GM23338 (cell line): ENCODE measurements around the gene RFK. TPM values are rescaled to one million over a fixed set of nuclear protein-coding genes. Genes with fewer than 3 reads are reported as not detected.

Source experiments
- ATAC-seq: fragments of 200-7000 bp; cut with Tn5 transposase; 3 replicates; pipeline ENCODE4 v1.9.1; 2020
- DNase-seq: peaks from one replicate; pipeline ENCODE4 v3.0.0-alpha.2; 2015; ENCODE audit warnings: low spot score
- H2AFZ ChIP-seq: fragments of 200-600 bp; sonication (generic); 2 replicates; pipeline ENCODE4 v1.8.0; 2016; ENCODE audit warnings: antibody characterized with exemption, mild to moderate bottlenecking, moderate library complexity
- H3F3A ChIP-seq: fragments of 200-600 bp; sonication (generic); replicated peaks from 2 replicates; pipeline ENCODE4 v1.8.0; 2017; ENCODE audit warnings: antibody characterized with exemption, mixed run types, low read depth
- H3K27ac ChIP-seq: fragments of 200-600 bp; sonication (generic); 2 replicates; pipeline ENCODE4 v1.6.1; 2016; ENCODE audit warnings: low read depth
- H3K27me3 ChIP-seq: fragments of 200-600 bp; sonication (generic); 2 replicates; pipeline ENCODE4 v1.8.0; 2016; ENCODE audit warnings: mild to moderate bottlenecking, mixed run types, moderate library complexity; ENCODE audit not compliant: insufficient read depth
- H3K36me3 ChIP-seq: fragments of 200-600 bp; sonication (generic); 2 replicates; pipeline ENCODE4 v1.8.0; 2016; ENCODE audit warnings: mild to moderate bottlenecking; ENCODE audit not compliant: insufficient read depth
- H3K4me1 ChIP-seq: fragments of 200-600 bp; sonication (generic); 2 replicates; pipeline ENCODE4 v1.8.0; 2016; ENCODE audit warnings: mild to moderate bottlenecking, moderate library complexity; ENCODE audit not compliant: insufficient read depth
- H3K4me2 ChIP-seq: fragments of 200-600 bp; sonication (generic); 2 replicates; pipeline ENCODE4 v1.7.1; 2017; ENCODE audit warnings: mixed run types
- H3K4me3 ChIP-seq: fragments of 200-600 bp; sonication (generic); 2 replicates; pipeline ENCODE4 v1.6.1; 2016; ENCODE audit warnings: mixed run types
- H3K79me2 ChIP-seq: fragments of 200-600 bp; sonication (generic); replicated peaks from 2 replicates; pipeline ENCODE4 v1.8.0; 2017; ENCODE audit warnings: mild to moderate bottlenecking; ENCODE audit not compliant: insufficient read depth
- H3K9me2 ChIP-seq: fragments of 200-600 bp; sonication (generic); 2 replicates; pipeline ENCODE4 v1.8.0; 2017; ENCODE audit not compliant: insufficient read depth
- H4K20me1 ChIP-seq: fragments of 200-600 bp; sonication (generic); replicated peaks from 2 replicates; pipeline ENCODE4 v1.8.0; 2017; ENCODE audit warnings: mild to moderate bottlenecking; ENCODE audit not compliant: insufficient read depth
- H3K27ac Mint-ChIP-seq: 2 replicates; pipeline ENCODE4 v1.8.0; 2020; ENCODE audit warnings: inconsistent platforms, mild to moderate bottlenecking, moderate library complexity, mixed read lengths
- H3K27me3 Mint-ChIP-seq: 3 replicates; pipeline ENCODE4 v1.8.0; 2022; ENCODE audit warnings: low read depth, mild to moderate bottlenecking, moderate library complexity, mixed read lengths, inconsistent platforms; ENCODE audit not compliant: insufficient read depth, poor library complexity
- H3K36me3 Mint-ChIP-seq: 3 replicates; pipeline ENCODE4 v1.8.0; 2021; ENCODE audit warnings: low read depth, mild to moderate bottlenecking, inconsistent platforms, moderate library complexity, mixed read lengths
- H3K4me1 Mint-ChIP-seq: 3 replicates; pipeline ENCODE4 v1.8.0; 2020; ENCODE audit warnings: mild to moderate bottlenecking, inconsistent platforms, mixed read lengths
- H3K4me3 Mint-ChIP-seq: 3 replicates; pipeline ENCODE4 v1.8.0; 2021; ENCODE audit warnings: moderate library complexity, mild to moderate bottlenecking, inconsistent platforms, mixed read lengths
- H3K9me3 Mint-ChIP-seq: 3 replicates; pipeline ENCODE4 v1.8.0; 2020; ENCODE audit warnings: moderate library complexity, mild to moderate bottlenecking, inconsistent platforms, mixed read lengths
- CREB1 ChIP-seq: fragments of 250-450 bp; sonication (Bioruptor Pico); IDR thresholded peaks from 2 replicates; pipeline ENCODE4 v1.5.0; 2020; ENCODE audit warnings: low read depth, mild to moderate bottlenecking, moderate library complexity
- EZH2 ChIP-seq: fragments of 200-600 bp; sonication (generic); IDR thresholded peaks from one replicate; pipeline ENCODE4 v1.8.0; 2017; ENCODE audit warnings: antibody characterized with exemption, mild to moderate bottlenecking, low read depth; ENCODE audit not compliant: unreplicated experiment
- JUNB ChIP-seq: IDR thresholded peaks from one replicate; pipeline ENCODE4 v1.6.1; 2016; ENCODE audit warnings: antibody characterized with exemption; ENCODE audit not compliant: unreplicated experiment
- POLR2AphosphoS5 ChIP-seq: IDR thresholded peaks from 2 replicates; pipeline ENCODE4 v1.6.1; 2016; ENCODE audit warnings: antibody characterized with exemption, low read depth
- REST ChIP-seq: IDR thresholded peaks from one replicate; pipeline ENCODE4 v1.6.1; 2018; ENCODE audit warnings: antibody characterized with exemption; ENCODE audit not compliant: unreplicated experiment
- STAT1 ChIP-seq: IDR thresholded peaks from one replicate; pipeline ENCODE4 v1.6.1; 2016; ENCODE audit warnings: antibody characterized with exemption; ENCODE audit not compliant: unreplicated experiment
- ZNF114 ChIP-seq: fragments of 250-450 bp; sonication (Bioruptor Pico); IDR thresholded peaks from 2 replicates; pipeline ENCODE4 v1.5.0; 2020; ENCODE audit warnings: mild to moderate bottlenecking, moderate library complexity
- ZNF462 ChIP-seq: fragments of 250-450 bp; sonication (Bioruptor Pico); IDR thresholded peaks from 2 replicates; pipeline ENCODE4 v1.5.0; 2020; ENCODE audit warnings: mild to moderate bottlenecking, moderate library complexity
- polyA plus RNA-seq: library from polyadenylated mRNA; unstranded; fragments of >200 nt; fragmentation: Nextera tagmentation; extraction: Ambion mirVana; gene quantifications from 2 replicates; pipeline ENCODE4 v1.2.1, GENCODE V29; 2016
- total RNA-seq: library from RNA; depleted of rRNA; stranded (reverse); fragments of >200 nt; shearing (Covaris generic); gene quantifications from 2 replicates; pipeline ENCODE4 v1.2.3, GENCODE V29; 2014
- TF ChIP-seq, protein P1 (sequence below): IDR thresholded peaks from 2 replicates; pipeline ENCODE4 v1.6.1; 2016; ENCODE audit warnings: antibody characterized with exemption

Gene RFK
- total and polyA plus RNA-seq, 2 experiments from 2014 or later, result 15.2 to 15.4 TPM

DNA sequence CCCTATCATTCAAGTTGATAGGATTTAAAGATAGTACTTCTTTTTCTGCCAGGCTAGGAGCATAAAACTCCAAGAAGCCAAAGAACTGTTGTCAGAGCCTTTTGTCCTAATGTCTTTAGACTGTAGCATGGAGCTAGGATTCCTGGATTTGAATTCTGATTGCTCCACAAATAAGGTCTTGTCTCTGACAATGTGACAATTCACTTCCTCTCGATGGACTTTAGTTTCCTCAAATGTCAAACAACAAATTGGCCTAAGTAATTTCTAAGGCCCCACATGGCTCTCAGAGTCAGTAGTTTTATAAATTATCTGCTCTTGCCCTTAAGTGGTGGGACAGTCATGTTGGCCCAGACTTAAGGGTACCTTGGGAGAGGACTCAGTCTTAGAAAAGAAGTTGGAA, 36.7 kb downstream of the RFK start:
- Histone ChIP-seq H3K9me2 (no peaks in the 10 kb centered on the region), H3K4me3 (no peak overlapping the region), H3K27ac (no peak overlapping the region), H2AFZ (no peak overlapping the region), H3K4me2 (no peak overlapping the region), H3K36me3 (no peaks in the 10 kb centered on the region), H3K27me3 (no peaks in the 10 kb centered on the region), H3F3A (no peaks in the 10 kb centered on the region), H3K79me2 (no peaks in the 10 kb centered on the region), H4K20me1 (no peaks in the 10 kb centered on the region), H3K4me1 (no peaks in the 10 kb centered on the region)
- H3K36me3 Mint-ChIP-seq, result no peaks in the 10 kb centered on the region
- DNase-seq (no peak), ATAC-seq (no peak)
- H3K9me3 Mint-ChIP-seq, result 0 out of 3 replicates have a peak, but pooled peaks cover 2% of the 10 kb centered on the region
- H3K27ac Mint-ChIP-seq, result no peak overlapping the region
- TF ChIP-seq POLR2AphosphoS5 (no peak), STAT1 (no peak), ZNF114 (CRISPR knock-in tag) (no peak), CREB1 (no peak), REST (no peak), ZNF462 (CRISPR knock-in tag) (no peak), EZH2 (no peak), JUNB (no peak)
- TF ChIP-seq, protein P1, sequence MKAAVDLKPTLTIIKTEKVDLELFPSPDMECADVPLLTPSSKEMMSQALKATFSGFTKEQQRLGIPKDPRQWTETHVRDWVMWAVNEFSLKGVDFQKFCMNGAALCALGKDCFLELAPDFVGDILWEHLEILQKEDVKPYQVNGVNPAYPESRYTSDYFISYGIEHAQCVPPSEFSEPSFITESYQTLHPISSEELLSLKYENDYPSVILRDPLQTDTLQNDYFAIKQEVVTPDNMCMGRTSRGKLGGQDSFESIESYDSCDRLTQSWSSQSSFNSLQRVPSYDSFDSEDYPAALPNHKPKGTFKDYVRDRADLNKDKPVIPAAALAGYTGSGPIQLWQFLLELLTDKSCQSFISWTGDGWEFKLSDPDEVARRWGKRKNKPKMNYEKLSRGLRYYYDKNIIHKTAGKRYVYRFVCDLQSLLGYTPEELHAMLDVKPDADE, result no peak
- no peak overlapping the region for H3K4me3 Mint-ChIP-seq
- no peaks in the 10 kb centered on the region for H3K4me1 Mint-ChIP-seq
- peaks cover 3% of the 10 kb centered on the region for H3K27me3 Mint-ChIP-seq
